Measurements from ENCODE around the gene EEF1G. TPM values are rescaled to one million over a fixed set of nuclear protein-coding genes. Genes with fewer than 3 reads are reported as not detected.

Gene EEF1G
- total and polyA plus RNA-seq, 9 of the 15 experiments (the other 6 are each of a cell fraction or from before 2014, with no cell fraction given) = 985 to 2,349 (median 2,035) TPM

- TF ChIP-seq ARNT (IDR thresholded peaks at IDR 0.05) = no peak
- TF ChIP-seq FOSL1 (tag; conservative IDR thresholded peaks at IDR 0.05) = no peak
- no peak for TF ChIP-seq ZNF253 (CRISPR knock-in tag; conservative IDR thresholded peaks at IDR 0.05)
- no peak for TF ChIP-seq CEBPG (CRISPR knock-in tag; IDR thresholded peaks at IDR 0.05)
- TF ChIP-seq CEBPG (tag; conservative IDR thresholded peaks at IDR 0.05 in 1 of 2, IDR thresholded peaks at IDR 0.05 in 1 of 2) = peak in 1 of 2 experiments; percentile 21; a peak in 1 of 4 replicates
- 0 out of 2 replicates have a peak, but pooled peaks have one; percentile 35 for TF ChIP-seq GATA2 (CRISPR knock-in tag; IDR thresholded peaks at IDR 0.05)
- TF ChIP-seq, protein P1, sequence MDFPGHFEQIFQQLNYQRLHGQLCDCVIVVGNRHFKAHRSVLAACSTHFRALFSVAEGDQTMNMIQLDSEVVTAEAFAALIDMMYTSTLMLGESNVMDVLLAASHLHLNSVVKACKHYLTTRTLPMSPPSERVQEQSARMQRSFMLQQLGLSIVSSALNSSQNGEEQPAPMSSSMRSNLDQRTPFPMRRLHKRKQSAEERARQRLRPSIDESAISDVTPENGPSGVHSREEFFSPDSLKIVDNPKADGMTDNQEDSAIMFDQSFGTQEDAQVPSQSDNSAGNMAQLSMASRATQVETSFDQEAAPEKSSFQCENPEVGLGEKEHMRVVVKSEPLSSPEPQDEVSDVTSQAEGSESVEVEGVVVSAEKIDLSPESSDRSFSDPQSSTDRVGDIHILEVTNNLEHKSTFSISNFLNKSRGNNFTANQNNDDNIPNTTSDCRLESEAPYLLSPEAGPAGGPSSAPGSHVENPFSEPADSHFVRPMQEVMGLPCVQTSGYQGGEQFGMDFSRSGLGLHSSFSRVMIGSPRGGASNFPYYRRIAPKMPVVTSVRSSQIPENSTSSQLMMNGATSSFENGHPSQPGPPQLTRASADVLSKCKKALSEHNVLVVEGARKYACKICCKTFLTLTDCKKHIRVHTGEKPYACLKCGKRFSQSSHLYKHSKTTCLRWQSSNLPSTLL (IDR thresholded peaks at IDR 0.05) = no peak
- TF ChIP-seq ZNF589 (CRISPR knock-in tag; IDR thresholded peaks at IDR 0.05; ENCODE audit: low read depth) = no peak
Measured at GRCh38 chr11:62622476-62623089, 48.9 kb upstream of the EEF1G start (continued).

Measured in K562 (cell line).